ENCODE results near the gene ARPC3. TPM values are rescaled to one million over a fixed set of nuclear protein-coding genes. Genes with fewer than 3 reads are reported as not detected.
"Not testable (repeated sequence)": the region's sequence is repeated elsewhere in the genome, so short reads cannot be mapped to it uniquely, and the experiment has no call there.

The ARPC3 gene
- total and polyA plus RNA-seq, 4 donors: 179 to 514 (median 343) TPM

DNA sequence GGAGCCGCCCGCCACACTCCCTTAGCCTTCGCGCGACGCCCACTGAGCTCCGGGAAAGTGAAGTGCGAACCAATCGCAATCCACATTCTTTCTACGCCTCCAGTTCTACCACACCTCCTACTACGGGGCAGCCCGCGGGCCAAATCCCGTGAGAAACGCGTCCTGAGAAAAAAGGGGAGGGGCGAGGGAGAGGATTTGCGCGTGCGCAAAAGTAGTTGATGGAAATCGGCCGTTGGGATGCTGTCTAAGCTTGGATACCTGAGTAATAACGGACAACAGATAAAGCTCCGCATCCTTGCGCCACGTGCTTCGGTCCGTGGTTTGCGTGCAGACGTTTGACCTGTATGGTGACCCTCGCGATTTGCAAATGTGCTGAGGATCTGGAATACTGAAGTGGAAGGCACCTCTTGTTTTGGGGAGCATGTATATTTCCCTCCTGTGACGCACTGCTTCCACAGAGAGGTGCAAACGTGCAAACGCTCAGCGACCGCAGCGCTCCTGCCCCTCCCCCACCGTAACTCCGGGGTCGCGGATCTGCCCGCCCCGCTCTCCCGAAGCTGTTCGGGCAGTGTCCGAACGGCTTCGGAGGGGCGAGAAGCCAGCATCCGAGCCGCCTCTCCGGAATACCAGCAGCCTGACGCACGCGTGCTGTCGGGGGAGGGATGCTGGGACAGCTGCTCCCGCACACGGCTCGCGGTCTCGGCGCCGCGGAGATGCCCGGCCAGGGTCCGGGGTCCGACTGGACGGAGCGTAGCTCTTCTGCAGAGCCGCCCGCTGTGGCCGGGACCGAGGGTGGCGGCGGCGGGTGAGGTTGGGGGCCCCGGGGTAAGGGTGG is 18.3 kb upstream of the ARPC3 start, which contains the start of the genes FAM216A and GPN3:
TSS of gene FAM216A (plus strand) at position 632 of the 835 bp plus-strand sequence. CDS start at position 663, 31 bp downstream.
TSS of gene GPN3 (minus strand) at position 44 of the 835 bp plus-strand sequence. CDS start 54 bp downstream, outside the sequence.
- Histone ChIP-seq H3K27me3 (ENCODE audit: control insufficient read depth in 3 of 3, insufficient read depth in 3 of 3, low read length in 2 of 3) (no peaks in the 10 kb centered on the region), H3K27ac (ENCODE audit: low read depth in 1 of 2, low read length in 1 of 2) (peak within 1 kb of the TSS; percentile 92 to 95), H3K9me3 (ENCODE audit: control insufficient read depth in 4 of 4, insufficient read depth in 3 of 4, low read length in 3 of 4) (no peaks in the 10 kb centered on the region), H3K9ac (ENCODE audit: insufficient read depth in 1 of 2, low read length in 2 of 2) (peak within 1 kb of the TSS; percentile 67 to 97), H3K4me1 (ENCODE audit: control insufficient read depth in 5 of 5, insufficient read depth in 5 of 5, low read length in 5 of 5) (peaks cover 4 to 17% (median 8%) of the 10 kb centered on the region in 5 donors), H3K4me3 (peak within 1 kb of the TSS; percentile 72), H3K36me3 (ENCODE audit: control insufficient read depth in 4 of 4, insufficient read depth in 4 of 4, low read length in 4 of 4) (peaks cover 0 to 11% (median 3%) of the 10 kb centered on the region in 4 donors)
- WGBS, 2 donors: 0% methylated on average over 71 to 78 of the region's 78 CpGs
- peak; percentile 98 to 100 (median 99) for DNase-seq
- no peak for TF ChIP-seq CTCF (IDR thresholded peaks at IDR 0.05; ENCODE audit: control extremely low read depth, extremely low read depth)
- peak; percentile 94 for ATAC-seq (ENCODE audit: insufficient read depth, low FRiP score)

- peak overlapping the region; percentile 75 to 78 for H3K27ac ChIP-seq (ENCODE audit: low read depth in 1 of 2, low read length in 1 of 2)
- no peak for TF ChIP-seq CTCF (IDR thresholded peaks at IDR 0.05; ENCODE audit: control extremely low read depth, extremely low read depth)
- WGBS, 2 donors: 1% methylated on average over 15 of the region's 15 CpGs
- no peak for DNase-seq
- H3K4me3 ChIP-seq: peak overlapping the region; percentile 67
- H3K27me3 ChIP-seq (ENCODE audit: control insufficient read depth in 3 of 3, insufficient read depth in 3 of 3, low read length in 2 of 3): no peaks in the 10 kb centered on the region
- no peaks in the 10 kb centered on the region for H3K9me3 ChIP-seq (ENCODE audit: control insufficient read depth in 4 of 4, insufficient read depth in 3 of 4, low read length in 3 of 4)
- ATAC-seq (ENCODE audit: insufficient read depth, low FRiP score): no peak
- H3K9ac ChIP-seq (ENCODE audit: insufficient read depth in 1 of 2, low read length in 2 of 2): peak overlapping the region; percentile 67 to 86
- H3K4me1 ChIP-seq (ENCODE audit: control insufficient read depth in 5 of 5, insufficient read depth in 5 of 5, low read length in 5 of 5): peaks cover 4 to 17% (median 8%) of the 10 kb centered on the region in 5 donors
- peaks cover 0 to 11% (median 6%) of the 10 kb centered on the region in 4 donors for H3K36me3 ChIP-seq (ENCODE audit: control insufficient read depth in 4 of 4, insufficient read depth in 4 of 4, low read length in 4 of 4)
Measured at GRCh38 chr12:110467847-110468213, 17.7 kb upstream of the ARPC3 start.

DNA sequence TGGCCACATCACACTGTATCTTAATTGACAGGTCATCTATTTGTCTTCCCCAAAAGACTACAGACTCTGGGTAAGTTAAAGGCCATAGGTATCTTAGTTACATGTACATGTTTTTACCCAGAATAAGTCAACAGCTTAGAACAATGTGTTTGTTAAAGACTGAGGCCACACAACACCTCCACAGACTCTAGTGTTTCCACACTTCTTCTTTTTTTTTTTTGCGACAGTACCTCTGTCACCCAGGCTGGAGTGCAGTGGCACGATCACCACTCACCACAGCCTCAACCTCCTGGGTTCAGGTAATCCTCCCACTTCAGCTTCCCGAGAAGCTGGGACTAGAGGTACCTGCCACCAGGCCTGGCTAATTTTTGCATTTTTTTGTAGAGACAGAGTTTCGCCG is 16.7 kb upstream of the ARPC3 start:
- Histone ChIP-seq H3K27ac (ENCODE audit: low read depth in 1 of 2, low read length in 1 of 2) (no peak overlapping the region), H3K36me3 (ENCODE audit: control insufficient read depth in 4 of 4, insufficient read depth in 4 of 4, low read length in 4 of 4) (peaks cover 0 to 12% (median 8%) of the 10 kb centered on the region in 4 donors), H3K4me1 (ENCODE audit: control insufficient read depth in 5 of 5, insufficient read depth in 5 of 5, low read length in 5 of 5) (peaks cover 4 to 17% (median 8%) of the 10 kb centered on the region in 5 donors), H3K9me3 (ENCODE audit: control insufficient read depth in 4 of 4, insufficient read depth in 3 of 4, low read length in 3 of 4) (no peaks in the 10 kb centered on the region), H3K4me3 (no peak overlapping the region), H3K27me3 (ENCODE audit: control insufficient read depth in 3 of 3, insufficient read depth in 3 of 3, low read length in 2 of 3) (no peaks in the 10 kb centered on the region), H3K9ac (ENCODE audit: insufficient read depth in 1 of 2, low read length in 2 of 2) (peak overlapping the region in 1 of 2 donors; percentile 86)
- ATAC-seq (ENCODE audit: insufficient read depth, low FRiP score) (no peak), DNase-seq (no peak)
- 56 to 61% methylated on average over 5 of the region's 5 CpGs for WGBS, 2 donors
- TF ChIP-seq CTCF (IDR thresholded peaks at IDR 0.05; ENCODE audit: control extremely low read depth, extremely low read depth): no peak

DNA sequence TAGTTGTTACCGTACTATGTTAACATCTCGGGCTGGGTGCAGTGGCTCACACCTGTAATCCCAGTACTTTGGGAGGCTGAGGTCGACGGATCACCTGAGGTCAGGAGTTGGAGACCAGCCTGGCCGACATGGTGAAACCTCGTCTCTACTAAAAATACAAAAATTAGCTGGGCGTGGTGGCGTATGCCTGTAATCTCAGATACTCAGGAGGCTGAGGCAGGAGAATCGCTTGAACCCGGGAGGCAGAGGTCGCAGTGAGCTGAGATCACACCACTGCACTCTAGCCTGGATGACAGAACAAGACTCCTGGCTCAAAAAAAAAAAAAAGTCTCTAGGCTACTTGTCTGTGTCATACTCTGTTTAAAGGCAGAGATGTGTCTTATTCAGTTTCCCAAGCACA is 15.6 kb upstream of the ARPC3 start:
- peaks cover 0 to 12% (median 8%) of the 10 kb centered on the region in 4 donors for H3K36me3 ChIP-seq (ENCODE audit: control insufficient read depth in 4 of 4, insufficient read depth in 4 of 4, low read length in 4 of 4)
- 94 to 96% methylated on average over 11 of the region's 11 CpGs for WGBS, 2 donors
- peaks cover 4 to 17% (median 8%) of the 10 kb centered on the region in 5 donors for H3K4me1 ChIP-seq (ENCODE audit: control insufficient read depth in 5 of 5, insufficient read depth in 5 of 5, low read length in 5 of 5)
- H3K4me3 ChIP-seq; H3K9ac ChIP-seq (ENCODE audit: insufficient read depth in 1 of 2, low read length in 2 of 2); H3K9me3 ChIP-seq (ENCODE audit: control insufficient read depth in 4 of 4, insufficient read depth in 3 of 4, low read length in 3 of 4); DNase-seq; H3K27me3 ChIP-seq (ENCODE audit: control insufficient read depth in 3 of 3, insufficient read depth in 3 of 3, low read length in 2 of 3); ATAC-seq (ENCODE audit: insufficient read depth, low FRiP score); H3K27ac ChIP-seq (ENCODE audit: low read depth in 1 of 2, low read length in 1 of 2): not testable (repeated sequence)
